ENCODE results near the gene NCKAP5.

NCKAP5 gene

DNA sequence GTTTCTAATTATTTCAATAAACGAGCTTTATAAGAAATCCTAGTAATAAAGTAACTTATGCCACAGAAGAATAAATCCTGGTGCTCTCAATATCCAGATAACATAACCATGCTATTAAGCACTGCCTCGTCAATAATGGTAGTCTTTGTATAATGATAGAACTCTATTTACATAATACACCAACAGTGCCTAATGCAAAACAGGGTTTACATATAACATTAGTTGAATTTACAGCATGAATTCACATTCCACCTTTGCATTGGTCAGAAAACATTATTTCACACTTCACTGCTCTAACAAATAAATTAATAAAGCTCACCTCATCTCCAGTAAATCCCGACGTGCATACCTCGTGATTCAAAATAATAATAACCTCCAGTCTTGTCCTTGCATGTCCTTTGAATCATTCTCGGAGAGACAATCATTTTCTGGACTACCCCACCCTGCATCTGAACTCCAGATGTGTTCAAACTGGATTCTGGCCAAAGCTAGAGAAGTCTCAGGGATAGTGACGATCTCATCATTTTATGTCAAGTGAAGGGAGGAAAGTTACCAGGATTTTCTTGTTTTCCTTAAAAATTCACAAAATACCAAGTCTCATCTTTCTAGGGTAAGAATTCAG lies 189.2 kb downstream of the NCKAP5 start:
- no peak for DNase-seq (ENCODE audit: low spot score)

DNA sequence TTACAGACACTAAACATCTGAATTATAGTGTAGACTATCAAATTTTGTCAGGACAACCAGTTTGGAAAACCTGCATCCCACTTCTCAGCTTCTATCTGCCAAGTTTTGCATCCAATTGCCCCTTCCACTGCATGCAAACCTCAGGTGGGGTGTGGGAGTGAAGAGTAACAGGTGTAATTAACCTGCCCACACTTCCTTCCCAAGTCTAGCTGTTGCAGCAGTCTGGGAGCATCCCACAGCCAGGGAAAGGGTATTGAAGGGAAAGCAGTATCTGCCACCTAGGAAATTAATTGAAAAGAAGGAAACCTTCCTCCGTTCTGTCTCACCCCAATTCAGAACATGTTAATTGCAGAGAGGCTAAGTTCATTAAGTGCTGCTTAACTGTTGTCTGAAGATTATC lies 189.9 kb downstream of the NCKAP5 start:
- DNase-seq (ENCODE audit: low spot score) = no peak

GRCh38 chr2:133377599-133377998 lies 190.7 kb downstream of the NCKAP5 start:
- DNase-seq (ENCODE audit: low spot score) = no peak

GRCh38 chr2:133377021-133377481 lies 191.2 kb downstream of the NCKAP5 start:
- DNase-seq (ENCODE audit: low spot score) = no peak

DNA sequence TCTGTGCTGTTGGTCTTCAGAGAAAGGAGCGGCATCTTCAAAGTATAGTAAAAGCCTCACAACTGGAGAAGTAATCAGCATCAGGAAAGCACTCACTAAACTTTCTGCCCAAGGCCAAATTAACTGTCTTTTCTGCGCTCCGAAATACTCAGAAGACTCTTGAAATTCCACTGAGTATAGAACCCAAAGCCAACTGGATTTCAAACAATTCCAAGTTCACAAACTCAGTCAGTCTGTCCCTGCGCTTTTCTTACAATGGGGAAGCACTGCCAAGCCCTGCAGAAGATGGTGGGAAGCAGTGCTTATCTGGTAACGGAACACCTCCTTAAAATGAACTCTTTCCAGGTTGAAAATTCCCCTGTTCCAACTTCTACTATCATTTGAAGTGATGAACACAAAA lies 193.5 kb downstream of the NCKAP5 start:
- no peak for DNase-seq (ENCODE audit: low spot score)

GRCh38 chr2:133371286-133371685 lies 197.0 kb downstream of the NCKAP5 start:
- no peak for DNase-seq (ENCODE audit: low spot score)

DNA sequence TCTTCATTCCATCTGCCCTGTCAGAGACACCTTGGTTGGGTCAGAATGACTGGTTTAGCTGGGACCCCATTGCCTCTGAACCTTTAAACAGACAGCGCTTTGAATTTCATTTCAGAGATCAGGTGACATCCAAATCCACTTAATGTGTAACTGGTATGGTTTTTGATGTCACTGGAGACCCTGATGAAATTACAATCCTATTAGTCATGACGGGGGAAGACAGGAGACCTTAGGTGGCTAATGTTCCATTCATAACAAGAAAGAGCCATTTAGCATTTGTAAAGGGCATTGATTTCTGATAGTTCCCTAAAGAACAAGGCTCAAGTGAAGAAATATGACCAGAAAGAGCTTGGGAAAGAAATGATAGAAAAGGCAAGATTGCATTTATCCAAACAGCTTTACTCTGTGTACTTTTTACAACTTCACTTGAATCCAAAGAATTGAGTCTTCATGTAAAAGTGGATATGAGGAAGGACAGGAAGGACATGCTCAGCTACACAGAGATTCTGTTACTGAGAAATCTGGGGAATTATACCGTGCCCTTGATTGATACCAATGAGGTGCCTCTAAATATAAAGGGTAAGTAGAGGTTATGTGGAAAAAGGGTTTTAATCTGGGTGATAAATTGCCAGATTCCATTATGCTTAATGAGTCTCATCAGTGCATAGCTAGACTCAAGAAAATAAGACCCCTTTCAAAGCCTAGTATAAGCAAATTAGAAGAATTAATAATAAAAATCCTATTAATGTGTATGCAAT lies 198.2 kb downstream of the NCKAP5 start:
- no peak for DNase-seq (ENCODE audit: low spot score)

DNA sequence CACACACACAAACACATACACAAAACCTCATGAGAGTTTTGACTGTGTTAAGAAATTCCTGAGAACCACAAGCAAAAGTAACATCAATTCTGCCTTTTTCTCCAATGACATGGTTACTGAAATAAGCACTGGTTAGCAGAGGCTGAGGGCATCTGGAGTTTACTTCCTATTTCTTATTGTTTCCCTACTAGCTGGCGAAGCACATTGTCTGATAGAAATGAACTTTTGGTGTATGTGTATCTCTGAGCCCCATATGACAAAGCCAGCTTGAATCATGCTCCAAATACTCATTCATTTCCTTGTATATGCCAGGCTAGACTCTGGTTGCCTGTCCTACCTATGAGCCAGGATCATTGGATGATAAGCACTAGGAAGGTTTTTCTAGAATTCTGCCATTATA lies 203.1 kb downstream of the NCKAP5 start:
- DNase-seq (ENCODE audit: low spot score) = no peak

GRCh38 chr2:133364636-133365035 lies 203.6 kb downstream of the NCKAP5 start:
- DNase-seq (ENCODE audit: low spot score) = no peak

DNA sequence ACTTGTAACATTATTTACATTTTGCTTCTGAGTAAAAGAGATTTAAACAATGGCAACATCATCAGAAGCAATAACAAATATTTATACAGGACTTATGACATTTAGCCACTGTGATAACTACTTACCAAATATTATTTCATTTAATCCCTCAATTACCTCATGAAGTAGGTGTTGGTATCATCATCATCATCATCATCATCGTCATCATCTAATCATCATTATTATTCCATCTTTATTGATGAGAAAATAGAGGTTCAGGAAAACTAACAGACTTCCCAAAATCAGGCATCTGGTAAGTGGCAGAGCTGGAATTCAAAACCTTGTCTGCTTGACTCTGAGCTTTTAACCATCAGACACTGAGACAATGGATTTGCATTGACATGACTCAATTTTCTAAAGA lies 204.4 kb downstream of the NCKAP5 start:
- DNase-seq (ENCODE audit: low spot score) = no peak

DNA sequence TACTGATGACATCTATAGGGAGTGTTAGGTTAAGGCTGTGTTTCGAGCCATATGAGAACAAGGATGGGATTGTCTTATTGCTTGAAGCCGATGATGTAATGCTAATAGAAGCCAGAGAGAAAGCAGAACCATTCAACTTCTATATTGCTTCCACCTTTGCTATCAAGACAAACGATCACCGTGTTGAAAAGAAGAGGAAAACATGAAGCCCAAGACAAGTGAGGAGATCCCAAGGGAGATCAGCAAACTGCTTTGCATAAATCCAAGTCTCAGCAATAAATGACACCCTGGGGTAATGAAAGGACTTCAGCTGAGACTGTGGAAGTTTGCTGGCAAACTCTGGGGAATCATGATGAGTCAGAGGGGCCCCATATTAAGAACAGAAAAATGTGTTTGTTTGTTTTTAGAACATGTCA lies 206.2 kb downstream of the NCKAP5 start:
- DNase-seq (ENCODE audit: low spot score) = no peak

DNA sequence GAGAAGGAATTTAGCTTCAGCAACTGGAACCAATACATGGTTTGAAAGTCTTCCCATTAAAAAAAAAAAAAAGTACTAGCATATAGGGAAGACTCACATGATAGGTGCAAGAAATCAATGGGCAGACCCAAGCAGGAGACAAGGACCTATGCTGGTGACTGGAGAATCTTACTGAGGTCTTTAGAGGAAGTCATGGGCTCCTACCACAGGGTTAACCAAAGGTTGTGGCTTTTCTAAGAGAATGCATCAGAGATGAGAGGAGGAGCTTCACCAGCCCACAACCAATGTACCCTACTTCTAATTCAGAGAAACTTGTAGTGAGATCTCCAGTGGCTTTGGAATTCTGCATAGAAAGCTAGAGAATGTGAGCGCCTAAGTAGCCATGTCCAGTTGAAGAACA lies 207.4 kb downstream of the NCKAP5 start:
- DNase-seq (ENCODE audit: low spot score) = no peak

DNA sequence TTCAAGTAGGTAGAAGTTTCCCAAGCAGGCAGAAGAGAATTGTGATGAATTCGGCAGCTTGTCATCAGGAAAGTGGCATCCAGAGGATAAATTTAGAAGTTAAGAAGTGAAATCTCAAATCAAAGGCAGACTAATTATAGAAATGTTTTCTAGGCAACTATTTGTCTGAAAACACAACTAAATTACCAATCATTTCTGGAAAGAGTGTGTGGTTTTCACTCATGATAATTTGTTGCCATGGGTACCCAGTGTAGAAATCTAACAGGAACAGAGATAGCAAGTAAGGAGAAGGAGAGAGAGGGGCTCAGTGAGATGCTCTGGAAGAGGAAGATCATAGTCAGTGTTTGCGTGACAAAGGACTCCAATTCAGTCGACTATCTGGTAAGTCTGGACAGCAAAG lies 208.1 kb downstream of the NCKAP5 start:
- no peak for DNase-seq (ENCODE audit: low spot score)

GRCh38 chr2:133352719-133353118 lies 215.5 kb downstream of the NCKAP5 start:
- no peak for DNase-seq (ENCODE audit: low spot score)

DNA sequence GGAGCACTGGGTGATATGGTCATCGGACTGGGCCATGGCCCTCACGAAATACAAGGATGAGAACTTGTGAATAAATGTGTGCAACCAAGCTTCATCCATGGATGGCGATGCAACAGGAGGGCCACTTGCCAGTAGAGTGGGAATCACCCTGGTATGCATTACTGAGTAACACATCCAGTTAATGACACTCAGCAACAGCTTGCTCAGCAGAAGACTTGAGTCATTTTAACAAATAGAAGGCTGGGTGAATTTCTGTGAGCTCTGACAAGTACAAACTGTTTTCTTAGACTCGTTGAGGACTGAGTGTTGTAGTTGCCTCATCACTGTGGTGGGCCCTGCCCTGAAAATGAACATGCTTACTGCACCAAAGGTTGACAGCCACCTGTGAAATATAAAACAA lies 221.6 kb downstream of the NCKAP5 start:
- no peak for DNase-seq (ENCODE audit: low spot score)

DNA sequence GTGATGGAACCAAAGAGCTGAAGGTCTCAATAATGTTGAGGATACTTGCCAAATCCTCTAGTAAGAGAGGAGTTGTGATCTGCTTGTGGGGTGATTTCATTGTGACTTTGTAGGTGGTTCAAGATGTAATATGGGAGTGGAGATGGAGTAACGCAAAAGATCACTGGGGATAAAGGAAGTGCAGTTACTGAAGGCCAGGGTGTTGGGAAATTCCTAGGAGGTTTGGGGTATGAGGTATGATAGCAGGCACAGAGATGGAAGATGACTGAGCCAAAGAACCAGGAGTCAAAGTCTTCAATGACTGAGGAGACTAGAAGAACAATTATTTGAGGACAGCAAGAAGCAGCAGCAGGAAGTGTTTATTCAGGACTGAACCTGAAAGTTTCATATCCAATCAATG lies 222.6 kb downstream of the NCKAP5 start:
- DNase-seq (ENCODE audit: low spot score) = no peak

GRCh38 chr2:133344849-133345248 lies 223.4 kb downstream of the NCKAP5 start:
- DNase-seq (ENCODE audit: low spot score) = no peak

GRCh38 chr2:133343018-133343352 lies 225.3 kb downstream of the NCKAP5 start:
- no peak for DNase-seq (ENCODE audit: low spot score)

- DNase-seq (ENCODE audit: low spot score) = no peak
Measured at GRCh38 chr2:133342286-133343017, 225.8 kb downstream of the NCKAP5 start.

DNA sequence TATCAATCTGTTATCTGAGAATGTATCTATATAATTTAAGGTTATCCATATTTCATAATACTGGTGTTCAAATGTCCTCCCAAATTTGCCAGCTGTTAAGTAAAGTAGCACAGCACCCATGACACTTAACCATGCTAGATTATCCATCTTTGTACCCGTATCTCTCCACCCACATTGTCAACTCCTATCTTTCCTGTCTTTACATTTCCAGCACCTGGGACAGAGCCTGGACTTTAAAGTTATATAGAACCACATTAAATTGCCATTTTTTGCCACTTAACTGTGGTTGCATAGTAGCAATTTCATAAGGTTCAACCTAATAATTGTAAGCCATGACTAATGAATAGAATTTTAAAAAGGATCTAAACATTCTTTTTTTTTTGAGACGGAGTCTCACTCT lies 226.7 kb downstream of the NCKAP5 start:
- DNase-seq (ENCODE audit: low spot score) = no peak

GRCh38 chr2:133338224-133338623 lies 230.0 kb downstream of the NCKAP5 start:
- no peak for DNase-seq (ENCODE audit: low spot score)

GRCh38 chr2:133334923-133335322 lies 233.3 kb downstream of the NCKAP5 start:
- DNase-seq (ENCODE audit: low spot score) = no peak

DNA sequence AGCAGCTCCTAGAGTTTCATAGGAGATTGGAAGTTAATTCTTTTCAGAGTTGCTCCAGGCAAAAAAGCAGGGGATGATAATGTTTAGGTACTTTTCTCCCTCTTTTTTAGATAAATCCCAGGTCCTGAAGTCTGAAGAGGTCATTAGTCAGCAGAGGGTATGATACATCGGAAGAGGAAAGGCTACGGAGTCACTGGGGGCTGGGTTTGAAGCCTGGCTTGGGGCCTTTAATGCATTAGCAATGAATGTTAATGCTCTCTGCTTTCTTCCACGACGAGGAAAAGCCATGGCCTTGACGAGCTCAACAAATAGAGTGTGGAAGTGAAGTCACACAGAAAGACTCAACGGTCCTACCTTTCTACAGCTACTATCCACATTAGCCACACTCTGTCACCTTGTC lies 235.1 kb downstream of the NCKAP5 start:
- DNase-seq (ENCODE audit: low spot score) = no peak
